UCSD-AML1 (cell line): ENCODE results near the gene UAP1L1.

Experiments used
- DNase-seq: peaks from one replicate; lab custom pipeline; 2025; ENCODE audit not compliant: unreplicated experiment; lab: John Stamatoyannopoulos, UW

Gene UAP1L1

DNA sequence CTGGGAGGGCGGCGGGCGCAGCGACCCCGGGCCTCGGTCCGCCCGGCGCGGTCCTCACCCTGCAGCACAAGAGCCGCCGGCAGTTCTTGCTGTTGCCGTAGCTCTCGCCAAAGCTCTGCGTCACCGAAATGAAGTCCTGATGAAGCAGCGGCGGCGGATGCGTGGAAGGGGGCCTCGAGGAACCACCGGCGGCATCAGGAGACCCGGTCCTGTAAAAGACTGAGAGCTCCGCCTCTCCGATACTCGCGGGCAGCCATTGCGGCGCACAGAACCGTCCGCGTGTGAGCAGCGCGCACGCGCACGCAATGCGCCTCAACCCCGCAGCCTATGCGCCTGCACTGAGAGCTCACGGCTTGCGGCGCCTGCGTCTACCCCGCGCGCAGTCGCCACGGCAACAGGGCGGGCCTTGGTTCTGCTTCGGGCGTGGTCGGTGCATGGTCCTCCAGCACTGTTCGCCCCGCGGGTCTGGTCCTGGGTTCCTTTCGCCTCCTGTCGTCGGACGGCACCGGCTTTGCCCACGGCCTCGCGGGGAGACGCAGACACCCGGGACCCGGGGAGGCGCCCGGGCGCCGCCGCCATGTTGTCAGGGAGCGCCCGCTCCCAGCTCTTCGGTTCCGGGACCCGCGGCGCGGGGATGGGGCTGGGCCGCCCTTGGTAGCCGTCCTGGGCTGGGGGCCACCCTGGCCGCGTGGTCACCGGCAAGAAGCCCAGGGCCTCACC lies 52.3 kb downstream of the UAP1L1 start:
- DNase-seq = peak; percentile 84

DNA sequence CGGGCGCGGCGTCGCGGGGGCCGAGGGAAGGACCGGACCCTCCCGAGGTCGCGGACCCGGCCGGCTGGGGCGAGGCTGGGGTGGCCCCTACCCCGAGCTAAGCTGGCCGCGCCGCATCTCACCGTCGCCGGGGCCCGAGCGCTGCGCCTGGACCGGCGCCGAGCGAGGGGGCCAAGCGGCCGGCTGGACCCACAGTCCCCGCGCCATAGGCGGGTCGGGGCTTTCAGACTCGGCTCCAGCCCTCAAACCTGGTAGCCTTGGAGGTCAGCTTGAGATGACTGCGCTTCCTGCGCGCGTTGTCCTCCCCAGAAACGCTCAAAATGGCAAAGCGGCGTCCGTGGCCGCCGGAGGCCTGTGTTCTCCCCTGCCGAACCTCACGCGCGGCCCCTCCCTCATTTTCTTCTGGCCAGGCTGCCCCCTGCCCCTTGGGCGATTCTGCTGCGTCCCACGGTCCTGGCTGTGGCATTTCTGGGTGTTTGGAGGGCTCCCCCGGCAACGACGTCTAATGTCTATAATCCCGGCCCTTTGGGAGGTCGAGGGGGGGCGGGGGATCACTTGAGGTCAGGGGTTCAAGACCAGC lies 52.9 kb downstream of the UAP1L1 start:
- no peak for DNase-seq
